Stimulated activated CD8-positive, alpha-beta memory T cell treated with anti-CD3 and anti-CD28 coated beads, Interleukin-15, amount 100 ng/mL, for 4 hours (primary cell): ENCODE data around the gene CFAP100.

Experiments used
- DNase-seq, 2 donors: peaks; one replicate each; pipeline ENCODE4 v3.0.0-alpha.2; 2020; ENCODE audit warnings: low read depth in 2 of 2

CFAP100 gene

DNA sequence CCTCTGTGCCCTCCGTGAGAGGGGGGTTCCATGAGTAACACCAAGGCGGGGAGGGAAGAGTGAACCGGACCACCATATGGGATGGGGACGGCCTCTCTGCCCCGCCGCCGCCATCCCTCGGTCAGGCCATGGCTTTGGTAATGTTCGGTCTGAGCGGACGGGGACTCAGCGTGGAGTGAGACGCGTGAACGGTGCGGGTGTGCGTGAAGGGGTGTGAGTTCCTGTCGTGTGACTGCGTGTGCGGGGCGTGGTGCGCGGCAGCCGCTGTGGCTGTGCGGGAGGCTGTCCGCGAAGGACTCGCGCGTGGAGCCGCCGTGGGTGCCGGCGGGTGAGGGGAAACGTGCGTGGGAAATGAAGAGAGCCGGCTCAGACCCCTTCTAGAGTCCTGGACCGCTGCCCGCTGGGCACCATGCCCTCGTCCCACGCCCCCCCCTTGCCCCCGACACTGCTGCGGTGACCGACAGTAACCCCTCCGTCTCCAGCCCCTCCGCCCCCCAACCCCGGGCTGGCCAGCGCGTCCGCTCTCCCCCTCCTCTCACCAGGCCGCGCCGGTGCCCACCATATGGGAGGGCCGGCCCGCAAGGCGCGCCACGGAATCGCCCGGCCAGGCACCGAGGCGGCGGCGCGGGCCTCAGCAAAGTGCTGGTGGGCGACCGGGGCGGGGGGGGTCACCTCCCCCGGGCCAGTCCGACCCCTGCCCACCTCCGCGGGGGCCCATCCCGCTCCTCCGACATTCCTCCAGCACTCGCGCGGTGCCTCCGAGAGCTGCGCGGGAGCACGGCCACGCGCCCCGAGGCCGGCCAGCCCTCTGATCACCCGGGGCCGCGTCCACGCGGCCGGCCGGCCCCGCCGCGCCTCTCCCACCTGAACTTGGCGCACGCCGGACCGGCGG lies 38.1 kb upstream of the CFAP100 start:
- no peak for DNase-seq

DNA sequence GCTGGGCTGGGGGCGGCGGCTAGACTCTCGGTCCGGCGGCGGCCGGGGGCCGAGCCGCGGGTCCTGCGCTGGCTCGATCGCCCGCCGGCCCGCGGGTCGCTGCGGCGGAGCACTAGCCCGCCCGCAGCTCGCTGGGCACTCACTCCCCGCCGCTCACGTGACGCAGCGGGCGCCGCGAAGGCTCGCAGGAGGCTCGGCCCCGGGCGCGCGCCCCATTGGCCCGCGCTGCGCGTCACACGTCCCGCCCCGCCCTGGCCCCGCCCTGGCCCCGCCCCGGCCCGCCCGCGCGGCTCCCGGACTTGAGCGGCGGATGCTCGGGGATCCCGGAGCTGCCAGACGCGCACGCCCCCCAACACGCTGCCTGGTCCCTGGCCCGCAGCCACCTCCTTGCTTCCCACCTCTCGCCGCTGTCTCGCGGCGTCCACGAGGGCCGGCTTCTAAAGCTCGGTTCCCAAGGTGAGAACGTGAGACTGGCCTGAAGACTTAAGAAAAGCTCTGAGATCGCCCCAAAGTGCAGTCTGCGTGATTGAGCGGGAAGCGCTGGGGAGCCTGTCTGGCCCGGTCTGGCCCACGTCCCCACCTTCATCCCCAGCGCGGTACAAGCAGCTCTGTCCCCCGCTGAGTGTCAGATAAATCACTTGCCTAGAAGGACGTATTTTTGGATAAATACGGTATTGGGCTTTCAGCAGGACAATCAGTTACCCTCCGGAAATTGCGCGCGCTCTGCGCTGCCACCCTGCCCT lies 37.2 kb upstream of the CFAP100 start, which contains the start of gene KLF15:
Gene KLF15, minus strand, starts transcription at position 114 of the 743 bp plus-strand sequence. CDS start 4,486 bp downstream, outside the sequence.
- DNase-seq, result peak; percentile 32 to 60

DNA sequence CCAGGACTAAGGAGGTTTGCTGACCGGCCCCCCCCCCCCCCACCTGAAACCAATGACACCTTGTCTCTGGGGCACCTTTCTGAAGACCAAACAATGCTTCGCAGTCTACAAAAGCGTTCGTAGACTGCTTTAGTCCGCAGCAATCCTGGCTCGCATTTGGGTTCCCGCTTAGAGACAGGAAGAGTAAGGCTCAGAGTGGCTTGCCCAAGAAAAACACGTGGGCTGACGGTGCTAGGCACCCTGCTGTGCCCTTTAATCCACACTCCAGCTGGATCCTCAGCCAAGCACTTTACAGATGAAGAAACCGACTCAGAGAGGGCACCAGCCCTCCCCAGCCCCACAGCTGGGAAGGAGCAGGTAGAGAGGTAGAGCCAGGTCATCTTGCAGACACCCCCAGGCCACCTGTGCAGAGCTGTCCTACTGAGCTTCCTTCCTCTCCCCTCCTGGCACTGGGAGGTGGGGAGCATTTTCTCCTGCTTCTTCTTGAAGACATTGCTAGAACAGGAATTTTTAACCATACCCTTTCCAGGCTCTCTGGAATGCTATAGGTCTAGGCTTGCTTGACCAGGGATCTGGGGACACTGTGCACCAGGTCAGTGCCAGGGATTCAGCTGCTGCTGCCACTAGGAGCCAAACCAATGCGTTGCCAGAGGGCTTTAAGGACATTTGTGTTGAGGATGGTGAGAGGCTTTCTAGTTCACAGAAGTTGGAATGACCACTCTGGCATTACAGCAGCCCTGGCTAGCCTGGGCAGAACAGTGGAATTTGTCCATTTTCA lies 36.5 kb upstream of the CFAP100 start:
- no peak for DNase-seq

DNA sequence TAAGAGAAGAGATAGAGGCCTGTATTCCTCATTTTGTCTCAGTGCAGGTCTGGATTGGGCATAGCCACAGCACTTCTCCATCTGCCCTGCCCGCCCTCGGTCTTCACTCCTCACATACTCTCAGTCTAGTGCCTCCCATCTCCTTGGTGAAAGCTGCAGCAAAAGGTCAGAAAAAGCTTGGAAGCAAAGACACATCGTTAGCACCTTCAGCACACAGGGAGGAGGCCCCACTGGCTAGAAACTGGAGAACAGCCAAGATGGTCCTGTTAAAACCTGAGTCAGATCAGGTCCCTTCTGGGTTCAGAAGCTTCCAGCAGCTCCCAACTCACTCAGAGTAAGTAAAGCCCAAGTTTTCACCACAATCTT lies 35.9 kb upstream of the CFAP100 start:
- no peak for DNase-seq

DNA sequence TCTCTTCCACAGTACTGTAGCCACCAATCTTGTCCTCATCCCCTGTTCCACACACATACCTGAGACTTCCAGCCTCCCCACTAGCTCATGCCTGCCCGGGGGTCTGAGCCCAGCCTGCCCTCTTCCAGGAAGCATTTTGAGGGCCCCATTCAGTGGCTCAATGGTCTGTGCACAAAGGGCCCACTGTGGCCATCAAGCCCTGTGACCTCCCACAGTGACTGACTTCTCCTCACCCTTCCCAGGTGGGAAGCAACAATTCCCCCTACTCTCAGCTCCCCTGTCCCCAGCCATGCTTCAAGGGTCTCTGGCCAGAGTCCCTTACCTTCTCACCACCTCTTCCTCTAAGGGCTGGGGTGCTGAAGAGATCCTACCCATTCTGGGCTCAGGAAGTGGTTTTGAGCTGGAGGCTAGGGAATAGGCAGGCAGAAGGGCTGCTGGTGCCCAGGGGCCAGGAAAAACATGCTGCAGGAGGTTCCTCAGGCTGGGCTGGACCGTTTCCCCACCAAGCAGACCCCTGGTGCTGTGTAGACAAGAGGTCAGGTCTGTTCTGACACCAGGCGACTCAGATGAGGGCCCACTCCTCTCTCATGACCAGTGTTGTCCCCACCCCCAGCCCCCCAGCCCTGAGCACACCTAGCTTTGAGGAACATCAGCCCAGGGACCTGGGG lies 34.5 kb upstream of the CFAP100 start:
- DNase-seq, result no peak

DNA sequence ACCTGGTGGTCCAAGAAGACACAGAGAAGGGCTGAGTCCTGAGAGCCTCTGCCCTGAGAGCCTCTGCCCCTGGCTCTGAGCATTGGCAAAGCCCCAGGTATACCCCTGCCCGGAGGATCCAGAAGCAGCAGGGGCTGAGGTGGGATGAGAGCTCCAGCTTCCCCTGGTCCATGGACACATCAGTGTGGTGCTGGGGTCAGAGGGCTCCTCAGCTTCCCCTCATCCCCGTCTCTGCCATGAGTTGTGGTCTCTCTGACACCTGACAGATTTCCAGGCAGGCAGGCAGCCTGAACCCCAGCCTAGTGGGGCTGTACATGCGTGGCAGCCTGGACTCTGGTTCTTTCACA lies 34.0 kb upstream of the CFAP100 start:
- DNase-seq, result no peak

DNA sequence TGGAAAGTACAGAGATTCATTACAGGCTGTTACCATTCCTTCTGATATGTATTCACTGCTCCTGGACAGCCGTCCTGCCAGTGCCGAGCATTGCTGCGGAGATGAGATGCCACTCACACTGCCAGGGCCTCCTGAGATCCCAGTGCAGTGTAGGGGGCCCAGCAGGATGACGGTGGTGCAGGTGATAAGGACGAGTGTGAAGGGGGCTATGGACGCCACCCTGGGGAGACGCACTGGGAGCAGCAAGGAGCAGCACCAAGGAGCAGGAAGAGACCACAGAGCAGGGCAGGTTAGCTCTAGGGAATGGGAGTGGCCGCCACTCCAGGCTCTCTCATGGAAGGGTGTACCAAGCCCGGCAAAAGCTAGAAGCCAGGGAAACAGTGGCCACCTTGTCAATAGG lies 33.5 kb upstream of the CFAP100 start:
- no peak for DNase-seq

DNA sequence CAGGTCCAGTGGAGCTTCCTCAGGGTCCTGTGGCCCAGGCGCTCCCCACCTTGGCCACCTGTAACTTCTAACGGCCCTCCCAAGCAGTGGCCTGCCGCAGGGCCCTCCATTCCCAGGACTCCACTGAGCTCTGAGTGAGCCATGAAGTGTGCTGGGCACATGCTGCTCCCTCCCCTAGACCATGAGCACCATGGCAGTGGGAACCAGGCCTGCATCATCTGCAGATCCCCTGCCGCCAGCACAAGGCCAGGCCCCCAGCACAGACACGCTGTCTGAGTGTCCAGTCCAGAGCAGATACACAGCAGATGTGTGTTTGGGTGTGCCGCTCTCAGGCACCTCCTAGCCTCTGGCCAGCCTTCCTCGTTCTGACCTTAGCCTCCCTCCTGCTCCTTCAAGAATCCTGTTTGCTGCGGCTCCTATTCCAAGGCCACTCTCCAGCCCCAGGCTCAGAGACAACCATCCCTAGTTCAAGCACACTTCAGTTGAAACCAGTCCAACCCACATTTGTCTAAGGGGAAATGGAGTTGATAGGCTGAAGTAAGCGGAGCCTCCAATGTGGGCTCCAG lies 30.5 kb upstream of the CFAP100 start:
- no peak for DNase-seq

DNA sequence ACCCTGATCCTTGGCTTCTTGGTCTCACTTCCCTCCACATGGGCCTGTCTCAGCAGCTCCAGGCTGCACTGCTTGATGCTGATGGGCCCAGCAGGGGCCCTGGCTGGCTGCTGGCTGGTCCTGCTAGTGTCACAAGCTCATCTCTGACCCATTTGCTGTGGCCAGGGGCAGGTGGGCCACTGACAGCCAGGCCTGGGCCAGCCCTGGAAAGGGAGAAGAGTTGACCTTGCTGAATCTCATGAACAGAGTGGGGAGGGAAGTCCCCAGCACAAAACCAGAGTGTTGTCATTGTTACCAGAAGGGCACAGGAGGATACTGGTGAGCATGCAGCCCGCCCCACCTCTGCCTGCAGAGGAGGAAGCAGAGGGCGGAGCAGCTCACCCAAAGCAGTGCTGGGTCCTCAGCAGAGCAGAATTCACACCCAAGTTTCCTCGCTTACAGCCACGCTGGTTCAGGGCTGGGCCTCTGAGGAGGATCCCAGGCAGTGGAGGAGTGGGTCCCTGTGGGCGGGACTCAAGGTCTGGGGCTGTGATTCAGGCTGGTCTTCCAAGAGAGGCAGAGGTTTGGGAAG lies 29.9 kb upstream of the CFAP100 start:
- DNase-seq, result no peak

DNA sequence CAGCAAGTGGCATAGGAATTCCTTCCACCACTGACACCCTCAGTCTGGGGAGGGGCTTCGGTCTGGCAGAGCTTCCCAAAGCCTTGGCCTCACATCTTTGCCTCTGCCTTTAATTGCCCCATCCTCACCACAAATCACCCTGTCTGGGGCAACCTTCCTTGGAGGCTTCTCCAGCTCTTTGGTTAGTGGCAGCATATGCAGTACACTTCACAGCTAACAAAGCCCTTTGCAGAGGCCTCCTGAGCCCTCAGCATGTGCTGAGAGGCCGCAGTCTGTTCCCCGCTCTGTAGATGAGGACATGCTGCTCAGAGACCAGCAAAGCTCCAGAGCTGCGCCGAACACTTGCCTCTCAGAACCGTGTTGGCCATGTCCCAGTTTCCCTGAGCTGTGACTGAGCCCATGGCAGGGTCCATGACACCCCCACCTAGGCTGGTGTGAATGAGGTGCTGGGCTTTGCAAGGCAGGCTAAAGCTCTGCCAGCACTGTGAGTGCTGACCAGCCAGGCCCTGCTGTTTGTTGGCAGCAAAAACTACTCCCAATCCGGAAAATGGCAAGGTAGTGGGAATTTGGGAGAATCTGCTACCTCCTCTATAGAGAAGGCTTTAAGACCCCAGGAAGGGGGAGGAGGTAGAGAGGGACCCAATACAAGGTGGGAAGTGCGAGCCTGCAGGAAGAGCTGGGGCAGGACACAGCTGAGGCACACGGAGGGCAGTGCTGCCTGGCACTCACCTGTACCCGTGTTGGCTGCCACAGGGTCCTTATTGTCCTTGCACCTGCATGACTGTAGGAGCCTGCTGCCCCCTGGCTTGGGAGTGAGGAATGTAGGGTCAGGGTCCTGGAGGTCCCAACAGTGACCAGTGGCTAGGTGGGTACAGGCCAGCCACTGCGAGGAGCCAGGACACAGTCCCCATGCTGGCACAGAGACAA lies 29.1 kb upstream of the CFAP100 start:
- no peak for DNase-seq

DNA sequence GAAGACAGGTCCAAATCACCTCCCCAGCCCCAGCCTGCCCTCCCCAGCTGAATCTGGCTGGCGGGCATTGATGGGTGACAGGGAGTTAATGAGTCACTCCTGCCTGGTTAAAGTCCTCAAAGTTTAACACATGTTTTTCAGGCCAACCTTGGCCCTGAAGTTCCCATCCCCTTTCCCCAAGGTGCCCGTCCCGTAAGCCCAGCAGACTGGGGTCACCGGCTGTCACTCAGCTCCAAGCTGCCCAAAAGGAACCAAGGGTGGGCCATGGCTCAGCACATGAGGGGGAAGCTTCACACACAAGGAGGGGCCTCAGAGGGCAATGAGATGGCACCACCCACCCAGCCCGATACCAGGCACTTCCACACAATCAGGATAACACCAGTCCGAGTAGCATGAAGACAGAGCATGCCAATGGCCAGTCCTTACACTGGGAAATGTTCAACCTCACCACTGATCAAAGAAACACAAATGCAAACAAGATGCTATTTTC lies 27.3 kb upstream of the CFAP100 start:
- no peak for DNase-seq

DNA sequence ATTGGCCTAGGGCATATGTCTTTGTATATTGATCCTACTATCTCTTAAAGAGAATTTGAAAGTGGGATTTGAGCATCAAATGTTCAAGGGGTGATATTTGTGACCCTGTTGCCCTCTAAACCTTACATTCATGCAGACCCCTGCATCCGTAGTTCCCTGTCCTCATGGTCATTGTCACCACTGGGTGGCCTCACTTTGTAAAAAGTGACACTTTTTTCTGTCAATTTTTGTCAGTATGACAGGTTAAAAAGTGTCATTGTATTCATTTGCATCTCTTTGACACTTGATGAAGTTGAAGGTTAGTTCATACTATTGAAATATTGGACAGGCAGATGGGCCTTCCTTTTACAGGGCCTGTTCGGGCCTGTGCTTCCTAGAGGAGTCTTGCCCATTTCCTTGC lies 25.2 kb upstream of the CFAP100 start:
- DNase-seq, result no peak

DNA sequence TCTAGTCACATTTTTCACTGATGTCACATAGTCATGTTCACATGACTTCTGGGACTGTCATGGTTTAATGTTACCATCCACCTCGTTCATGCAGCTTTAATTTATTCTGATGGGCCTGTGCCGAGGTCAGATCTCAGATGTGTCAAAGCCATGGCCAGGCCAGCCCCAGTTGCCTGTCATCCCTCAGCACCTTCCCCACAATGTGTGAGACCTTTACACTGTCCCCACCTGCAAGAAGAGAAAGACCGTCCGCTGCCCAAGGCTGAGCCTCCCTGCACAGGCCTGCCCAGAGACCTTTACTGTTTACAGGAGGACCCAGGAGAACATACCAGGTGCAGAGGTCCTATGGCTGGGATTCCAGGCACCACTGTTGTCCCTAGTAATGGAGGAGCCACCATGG lies 24.7 kb upstream of the CFAP100 start:
- no peak for DNase-seq

DNA sequence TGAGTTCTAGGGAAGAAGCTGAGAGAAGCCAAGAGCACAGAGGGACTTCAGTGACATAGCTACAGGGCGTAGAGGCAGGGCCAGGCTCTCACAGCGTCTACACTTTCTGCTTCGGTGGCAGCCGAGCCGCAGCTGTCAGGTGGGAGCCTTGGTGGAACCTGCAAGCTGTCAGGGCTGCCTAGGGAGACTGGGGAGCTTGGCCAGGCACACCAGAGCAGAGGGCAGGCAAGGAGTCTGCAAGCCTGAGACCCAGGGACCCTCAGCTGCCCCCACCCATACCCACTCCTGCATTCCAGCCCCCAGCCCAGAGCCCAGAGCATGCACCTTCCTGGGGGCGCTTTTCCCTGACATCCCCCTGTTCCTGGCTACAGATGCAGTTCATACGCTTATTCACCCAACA lies 24.1 kb upstream of the CFAP100 start:
- DNase-seq, result no peak

DNA sequence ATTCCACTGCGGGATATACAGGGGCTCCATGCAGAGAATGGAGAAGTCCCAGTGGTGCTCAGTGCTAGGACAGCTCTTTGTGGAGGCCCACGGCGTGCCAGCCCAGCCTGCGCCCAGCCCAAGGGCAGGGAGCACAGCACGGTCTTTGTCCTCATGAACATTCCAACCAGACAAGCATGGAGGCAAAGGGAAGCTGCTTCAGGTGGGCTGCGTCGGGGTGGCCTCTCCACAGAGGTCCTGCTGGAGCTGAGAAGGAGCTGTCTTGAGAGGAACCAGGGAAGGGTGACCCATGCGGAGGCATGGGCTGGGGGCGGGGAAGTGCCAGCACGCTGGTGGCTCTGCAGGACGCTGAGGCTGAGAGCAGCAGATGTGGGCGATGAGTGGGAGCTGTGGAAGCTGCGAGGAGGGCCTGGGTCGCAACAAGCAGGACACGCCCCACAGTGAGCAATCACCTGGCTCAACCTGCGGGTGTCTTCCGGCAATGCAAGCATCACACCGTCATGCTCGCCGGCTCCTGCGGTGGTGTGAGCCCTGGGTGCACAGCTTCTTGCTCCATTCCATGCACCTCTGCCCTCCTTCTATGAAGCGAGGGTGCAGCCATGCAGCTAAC lies 23.5 kb upstream of the CFAP100 start:
- DNase-seq, result no peak

DNA sequence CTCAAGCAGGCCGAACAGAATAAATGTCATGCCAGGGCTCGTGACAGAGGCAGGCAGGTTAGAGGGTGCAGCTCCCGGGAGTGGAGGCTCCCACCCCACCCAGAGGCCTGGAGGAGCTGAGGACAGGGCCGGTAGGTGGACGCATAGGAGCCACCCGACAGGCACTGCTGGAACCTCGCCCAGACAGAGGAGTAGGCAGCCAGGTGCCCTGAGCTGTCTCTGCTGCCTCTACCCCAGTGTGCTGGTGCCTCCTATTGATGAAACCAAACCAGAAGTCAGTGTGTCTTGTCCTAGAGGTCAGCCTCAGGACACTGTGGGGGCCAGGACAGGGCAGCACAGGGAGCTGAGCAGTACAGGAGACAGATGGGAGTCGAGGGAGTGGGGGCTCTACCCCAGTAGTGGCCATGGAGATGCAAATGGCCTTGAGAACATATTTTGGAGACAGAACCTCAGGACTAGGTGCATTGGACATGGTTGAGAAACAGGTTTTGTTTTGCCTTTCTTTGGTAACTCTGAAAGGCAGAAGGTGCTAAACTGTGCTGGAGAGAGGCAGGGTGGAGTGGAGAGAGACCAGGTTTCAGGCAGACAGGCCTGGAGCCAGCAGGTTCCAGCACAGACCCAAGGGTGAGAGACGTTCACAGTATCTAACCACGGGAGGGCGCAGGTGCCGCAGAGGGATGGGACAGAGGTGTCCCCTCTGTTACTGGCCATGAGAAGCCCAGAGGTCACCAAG lies 22.1 kb upstream of the CFAP100 start:
- DNase-seq, result no peak

DNA sequence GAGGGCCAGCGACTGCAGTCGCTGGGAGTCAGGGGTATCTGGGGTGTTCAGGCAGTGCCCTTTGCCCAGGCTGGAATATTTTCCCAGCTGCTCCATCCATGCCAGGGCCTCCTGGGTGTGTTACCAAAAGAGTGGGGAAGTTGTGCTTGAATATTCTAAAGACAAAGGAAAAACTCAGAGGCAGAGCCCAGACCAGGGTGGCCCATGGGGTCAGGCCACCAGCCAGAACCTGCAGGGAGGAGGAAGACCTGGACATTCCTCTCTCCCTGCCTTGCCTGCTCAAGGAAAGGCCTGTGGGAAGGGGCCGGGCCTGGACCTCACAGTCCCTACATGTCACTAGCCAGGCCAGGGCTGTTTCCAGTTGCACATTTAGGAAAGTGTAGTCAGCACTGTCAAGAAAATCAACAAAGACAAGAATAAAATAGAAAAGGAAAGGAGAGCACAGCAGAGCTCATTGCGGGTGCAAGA lies 21.5 kb upstream of the CFAP100 start:
- no peak for DNase-seq
